GM12878 (cell line): ENCODE data around the gene BHLHA9. TPM values are rescaled to one million over a fixed set of nuclear protein-coding genes. Genes with fewer than 3 reads are reported as not detected.

Experiments used
- ATAC-seq: fragments of 200-7000 bp; cut with Tn5 transposase; 3 replicates; pipeline ENCODE4 v1.9.1; 2020; ENCODE audit warnings: mild to moderate bottlenecking, moderate library complexity
- BruUV-seq: library from RNA; stranded (reverse); fragments of 400-500 nt; replicated peaks from 2 replicates; lab custom pipeline; 2021; lab: Mats Ljungman, UMichigan
- CTCF ChIA-PET: fragments of 300-600 bp; sonication (Branson Sonifier 250); formaldehyde crosslinking; extraction: SDS; loops from one replicate; lab custom pipeline; 2021; ENCODE audit warnings: inconsistent platforms; lab: Yijun Ruan, JAX
- POLR2A ChIA-PET: fragments of 350-600 bp; formaldehyde crosslinking; extraction: SDS; loops from one replicate; lab custom pipeline; 2021; ENCODE audit warnings: inconsistent platforms; lab: Charles Lee
- RAD21 ChIA-PET: fragments of 300-600 bp; sonication (Branson Sonifier 250); formaldehyde crosslinking; loops from one replicate; lab custom pipeline; 2023; ENCODE audit warnings: antibody characterized with exemption; ENCODE audit not compliant: unreplicated experiment; lab: Charles Lee
- SMC1A ChIA-PET: fragments of 300-600 bp; sonication (Branson Sonifier 250); formaldehyde crosslinking; loops from one replicate; lab custom pipeline; 2023; ENCODE audit not compliant: unreplicated experiment, uncharacterized antibody; lab: Charles Lee
- DNase-seq: peaks from one replicate; pipeline ENCODE4 v3.0.0-alpha.2; 2011; ENCODE audit warnings: low read depth, low spot score
- FAIRE-seq: peaks from 3 replicates; lab custom pipeline; 2011; peaks lifted over from hg19 to GRCh38; lab: Jason Lieb, UNC
- H2AFZ ChIP-seq: 2 replicates; pipeline ENCODE4 v1.6.0; 2011; ENCODE audit warnings: low read depth, low read length, control low read depth; ENCODE audit not compliant: control insufficient read depth
- H3K27ac ChIP-seq: 2 replicates; pipeline ENCODE4 v1.5.1; 2011; ENCODE audit warnings: control low read depth; ENCODE audit not compliant: control insufficient read depth, insufficient read depth
- H3K27me3 ChIP-seq, 2 experiments: replicated peaks in 1 of 2; 2 replicates each; pipeline versions ENCODE4 v1.6.0 to v1.6.1; 2011; ENCODE audit warnings: low read length in 1 of 2; ENCODE audit not compliant: control insufficient read depth in 2 of 2, insufficient read depth in 2 of 2
- H3K36me3 ChIP-seq, 2 experiments: 2 replicates each; pipeline ENCODE4 v1.5.1; 2011; ENCODE audit warnings: low read length in 1 of 2; ENCODE audit not compliant: control insufficient read depth in 2 of 2, insufficient read depth in 2 of 2
- H3K4me1 ChIP-seq: 2 replicates; pipeline ENCODE4 v1.6.1; 2011; ENCODE audit warnings: mild to moderate bottlenecking, low read length, moderate library complexity, mixed read lengths; ENCODE audit not compliant: control insufficient read depth, insufficient read depth
- H3K4me2 ChIP-seq: 2 replicates; pipeline ENCODE4 v1.6.0; 2011; ENCODE audit warnings: control low read depth; ENCODE audit not compliant: control insufficient read depth, insufficient read depth
- H3K4me3 ChIP-seq: fragments of 200-600 bp; sonication (generic); 2 replicates; pipeline ENCODE4 v1.5.1; 2016
- H3K79me2 ChIP-seq: 2 replicates; pipeline ENCODE4 v1.6.0; 2011; ENCODE audit warnings: low read length; ENCODE audit not compliant: control insufficient read depth, insufficient read depth
- H3K9ac ChIP-seq: 2 replicates; pipeline ENCODE4 v1.8.0; 2011; ENCODE audit warnings: low read length, control low read depth, mixed read lengths; ENCODE audit not compliant: control insufficient read depth, insufficient read depth
- H3K9me3 ChIP-seq: replicated peaks from 3 replicates; pipeline ENCODE4 v1.5.1; 2011; ENCODE audit warnings: mild to moderate bottlenecking, low read length; ENCODE audit not compliant: control insufficient read depth, insufficient read depth
- H4K20me1 ChIP-seq: 2 replicates; pipeline ENCODE4 v1.6.0; 2011; ENCODE audit not compliant: control insufficient read depth, insufficient read depth
- BHLHE40 ChIP-seq, 2 experiments: fragments of 450-650 bp in 1 of 2; IDR thresholded peaks; 2 replicates each; pipeline ENCODE4 v1.6.1; 2011 to 2017; ENCODE audit warnings: low read depth in 2 of 2, borderline replicate concordance in 1 of 2, improper control_type of control experiment in 1 of 2, low read length in 1 of 2, mild to moderate bottlenecking in 1 of 2
- CHD2 ChIP-seq: IDR thresholded peaks from 2 replicates; pipeline ENCODE4 v1.6.1; 2011; ENCODE audit warnings: low read depth, low read length, improper control_type of control experiment, borderline replicate concordance
- CREM ChIP-seq: IDR thresholded peaks from 2 replicates; pipeline ENCODE4 v1.6.1; 2014; ENCODE audit warnings: antibody characterized with exemption, low read depth
- SMARCA5 ChIP-seq: fragments of 450-650 bp; IDR thresholded peaks from 2 replicates; pipeline ENCODE4 v1.6.1; 2017; ENCODE audit warnings: mild to moderate bottlenecking
- TCF3 ChIP-seq: IDR thresholded peaks from 2 replicates; pipeline ENCODE4 v1.6.1; 2012; ENCODE audit warnings: low read depth, mild to moderate bottlenecking, low read length, borderline replicate concordance; ENCODE audit not compliant: insufficient read depth
- ZBED1 ChIP-seq: IDR thresholded peaks from 2 replicates; pipeline ENCODE4 v1.6.1; 2016; ENCODE audit warnings: borderline replicate concordance
- ZNF384 ChIP-seq: IDR thresholded peaks from 2 replicates; pipeline ENCODE4 v1.6.1; 2012; ENCODE audit warnings: low read depth, mild to moderate bottlenecking, low read length, improper control_type of control experiment, borderline replicate concordance
- WGBS: methylation state at CpG from one replicate; pipeline ENCODE4 v1.1.6; 2016; ENCODE audit warnings: low lambda C conversion rate; ENCODE audit not compliant: insufficient replicate concordance, insufficient coverage; ENCODE audit errors: missing lambda C conversion rate; 5-methylcytosine and 5-hydroxymethylcytosine counted together
- in situ Hi-C: fragments of 300-500 bp; cut with MboI; formaldehyde crosslinking; loops from 9 replicates; pipeline ENCODE4 v1.14.3; 2018; ENCODE audit warnings: mixed read lengths
- intact Hi-C: fragments of 100-400 bp; cut with micrococcal nuclease; formaldehyde crosslinking; loops from one replicate; pipeline ENCODE4 v1.14.2; 2022; ENCODE audit not compliant: unreplicated experiment
- polyA plus RNA-seq, 11 experiments: library from polyadenylated mRNA; depleted of rRNA in 4 of 11; unstranded in 6 of 11; stranded (reverse) in 5 of 11; fragments of >200 nt; fragmentation: Nextera tagmentation in 4 of 11; fragmentation: Illumina TruSeq in 1 of 11; extraction: Ambion mirVana in 4 of 11; extraction: Trizol in 1 of 11; gene quantifications; 1 replicate in 1 of 11; 2 replicates in 10 of 11; pipeline versions ENCODE4 v1.2.1 to v1.2.3, GENCODE V29; 2011 to 2016; ENCODE audit warnings: inconsistent platforms in 2 of 11, missing spikeins in 2 of 11, low read depth in 1 of 11
- total RNA-seq, 4 experiments: library from RNA; depleted of rRNA in 3 of 4; stranded (reverse); fragments of >200 nt in 3 of 4; fragmentation: Illumina TruSeq in 1 of 4; extraction: Trizol in 1 of 4; gene quantifications; 2 replicates each; pipeline versions ENCODE4 v1.2.1 to v1.2.3, GENCODE V29; 2013 to 2021
- TF ChIP-seq, protein P1 (sequence below): fragments of 450-650 bp; IDR thresholded peaks from 2 replicates; pipeline ENCODE4 v1.6.1; 2016; ENCODE audit warnings: mild to moderate bottlenecking
- TF ChIP-seq, protein P2 (sequence below): IDR thresholded peaks from 2 replicates; pipeline ENCODE4 v1.6.1; 2011; ENCODE audit warnings: borderline replicate concordance, low read depth, mild to moderate bottlenecking, moderate library complexity, low read length; ENCODE audit not compliant: insufficient read depth, poor library complexity, severe bottlenecking
- TF ChIP-seq, protein P3 (sequence below), 3 experiments: IDR thresholded peaks in 2 of 3; conservative IDR thresholded peaks in 1 of 3; 2 replicates each; pipeline ENCODE4 v1.5.1; 2011; ENCODE audit warnings: low read depth in 3 of 3, low read length in 3 of 3, mild to moderate bottlenecking in 3 of 3, control low read depth in 2 of 3, moderate library complexity in 2 of 3, inconsistent platforms in 1 of 3, mixed read lengths in 1 of 3; ENCODE audit not compliant: control insufficient read depth in 2 of 3, insufficient read depth in 1 of 3; ENCODE audit errors: extremely low read depth in 1 of 3

The BHLHA9 gene
- total and polyA plus RNA-seq, 10 of the 15 experiments (the other 5 are each of a cell fraction or from before 2014, with no cell fraction given): not detected

DNA sequence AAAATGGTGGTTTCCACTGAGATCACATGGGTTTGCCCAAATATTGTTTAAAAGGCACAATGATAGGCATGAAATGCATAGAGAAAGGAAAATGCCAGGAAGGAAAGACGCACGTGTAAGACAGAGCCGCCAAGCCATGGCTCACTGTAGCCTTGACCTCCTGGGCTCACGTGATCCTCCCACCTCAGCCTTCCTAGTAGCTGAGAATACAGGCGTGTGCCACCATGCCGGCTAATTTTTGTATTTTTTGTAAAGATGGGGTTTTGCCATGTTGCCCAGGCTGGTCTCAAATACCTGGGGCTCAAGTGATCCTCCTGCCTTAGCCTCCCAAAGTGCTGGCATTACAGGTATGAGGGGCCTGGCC, 4.0 kb downstream of the BHLHA9 start:
- SMC1A ChIA-PET: no interaction called here
- intact Hi-C loops: loop anchor here (10.0 kb wide), 1 partner anchor 371 kb away; the partner anchor contains the start of genes RILP and SCARF1
- 76% methylated on average over 6 of the region's 6 CpGs for WGBS
- H3K4me3 ChIP-seq: no peak overlapping the region
- no peaks in the 10 kb centered on the region for H4K20me1 ChIP-seq
- no peaks in the 10 kb centered on the region; a peak in 1 of 4 replicates for H3K27me3 ChIP-seq
- H3K9ac ChIP-seq: no peak overlapping the region
- no peaks in the 10 kb centered on the region for H3K4me1 ChIP-seq
- RAD21 ChIA-PET: no interaction called here
- TF ChIP-seq, protein P1, sequence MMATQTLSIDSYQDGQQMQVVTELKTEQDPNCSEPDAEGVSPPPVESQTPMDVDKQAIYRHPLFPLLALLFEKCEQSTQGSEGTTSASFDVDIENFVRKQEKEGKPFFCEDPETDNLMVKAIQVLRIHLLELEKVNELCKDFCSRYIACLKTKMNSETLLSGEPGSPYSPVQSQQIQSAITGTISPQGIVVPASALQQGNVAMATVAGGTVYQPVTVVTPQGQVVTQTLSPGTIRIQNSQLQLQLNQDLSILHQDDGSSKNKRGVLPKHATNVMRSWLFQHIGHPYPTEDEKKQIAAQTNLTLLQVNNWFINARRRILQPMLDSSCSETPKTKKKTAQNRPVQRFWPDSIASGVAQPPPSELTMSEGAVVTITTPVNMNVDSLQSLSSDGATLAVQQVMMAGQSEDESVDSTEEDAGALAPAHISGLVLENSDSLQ: no peak
- 0 out of 4 replicates have a peak, but pooled peaks of 1 of the 2 experiments have one; percentile 10 for TF ChIP-seq BHLHE40 (IDR thresholded peaks at IDR 0.05; ENCODE audit: borderline replicate concordance in 1 of 2, low read depth in 2 of 2, low read length in 1 of 2)
- H3K36me3 ChIP-seq: no peaks in the 10 kb centered on the region
- in situ Hi-C loops: loop anchor here (5.0 kb wide), 2 partner anchors 53 to 243 kb away; partner anchors contain the start of gene INPP5K
- no peak for ATAC-seq
- H3K79me2 ChIP-seq: no peaks in the 10 kb centered on the region
- FAIRE-seq: no peak
- POLR2A ChIA-PET: interaction anchor here (0.6 kb wide), 1 partner anchor 853 kb away, joined by 3 read pairs; no protein-coding TSS in a partner anchor
- CTCF ChIA-PET: interaction anchor here (1.0 to 1.9 kb wide), 2 partner anchors 58 to 241 kb away, joined by 3 to 4 read pairs; no protein-coding TSS in a partner anchor
- no peak overlapping the region for H3K27ac ChIP-seq
- BruUV-seq: no TSS peak
- no peak overlapping the region for H2AFZ ChIP-seq
- no peak overlapping the region for H3K4me2 ChIP-seq
- DNase-seq: no peak
- H3K9me3 ChIP-seq: no peaks in the 10 kb centered on the region

DNA sequence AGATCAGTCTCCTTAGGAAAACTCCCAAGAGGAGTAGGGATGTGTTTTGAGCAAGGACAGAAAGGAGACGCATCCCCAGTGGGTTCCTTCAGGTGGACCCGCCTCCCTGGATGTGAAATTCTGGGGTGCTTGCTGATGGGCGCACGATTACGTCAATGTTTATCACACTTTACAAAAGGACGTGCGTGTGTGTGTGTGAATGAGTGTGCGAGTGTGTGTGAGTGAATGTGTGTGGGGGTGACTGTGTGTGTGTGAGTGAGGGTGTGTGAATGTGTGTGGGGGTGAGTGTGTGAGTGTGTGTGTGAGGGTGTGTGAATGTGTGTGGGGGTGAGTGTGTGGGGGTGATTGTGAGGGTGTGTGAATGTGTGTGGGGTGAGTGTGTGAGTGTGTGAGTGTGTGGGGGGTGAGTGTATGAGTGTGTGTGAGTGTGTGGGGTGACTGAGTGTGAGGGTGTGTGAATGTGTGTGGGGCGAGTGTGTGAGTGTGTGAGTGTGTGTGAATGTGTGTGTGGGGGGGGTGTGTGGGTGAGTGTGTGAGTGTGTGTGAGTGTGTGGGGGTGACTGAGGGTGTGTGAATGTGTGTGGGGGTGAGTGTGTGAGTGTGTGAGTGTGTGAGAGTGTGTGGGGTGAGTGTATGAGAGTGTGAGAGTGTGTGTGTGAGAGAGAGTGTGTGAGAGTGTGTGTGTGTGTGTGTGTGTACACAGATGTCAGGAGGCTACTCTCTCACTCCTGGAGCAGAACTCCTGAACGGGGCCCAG, 5.1 kb downstream of the BHLHA9 start:
- no TSS peak for BruUV-seq
- H3K4me2 ChIP-seq: no peak overlapping the region
- no peak for FAIRE-seq
- 57% methylated on average over 10 of the region's 10 CpGs for WGBS
- SMC1A ChIA-PET: no interaction called here
- no peak overlapping the region for H3K27ac ChIP-seq
- H3K9me3 ChIP-seq: no peaks in the 10 kb centered on the region
- no peak overlapping the region for H3K9ac ChIP-seq
- H3K4me1 ChIP-seq: no peaks in the 10 kb centered on the region
- no peak for DNase-seq
- CTCF ChIA-PET: interaction anchor here (1.0 kb wide), 1 partner anchor 57 kb away, joined by 3 read pairs; no protein-coding TSS in a partner anchor
- RAD21 ChIA-PET: no interaction called here
- no peaks in the 10 kb centered on the region for H4K20me1 ChIP-seq
- no peak overlapping the region for H2AFZ ChIP-seq
- no peaks in the 10 kb centered on the region for H3K36me3 ChIP-seq
- POLR2A ChIA-PET: no interaction called here
- intact Hi-C loops (loop anchor here (10.0 kb wide), 1 partner anchor 369 kb away; the partner anchor contains the start of genes RILP and SCARF1), in situ Hi-C loops (no loop called here)
- no peaks in the 10 kb centered on the region for H3K79me2 ChIP-seq
- ATAC-seq: no peak; the same call in 2 of the 3 replicates
- H3K27me3 ChIP-seq: no peaks in the 10 kb centered on the region; a peak in 1 of 4 replicates
- H3K4me3 ChIP-seq: no peak overlapping the region
- no peak for TF ChIP-seq ZNF384
- no peak for TF ChIP-seq CREM
- 0 out of 2 replicates have a peak, but pooled peaks have one; percentile 18 for TF ChIP-seq TCF3
- no peak for TF ChIP-seq CHD2
- TF ChIP-seq, protein P2, sequence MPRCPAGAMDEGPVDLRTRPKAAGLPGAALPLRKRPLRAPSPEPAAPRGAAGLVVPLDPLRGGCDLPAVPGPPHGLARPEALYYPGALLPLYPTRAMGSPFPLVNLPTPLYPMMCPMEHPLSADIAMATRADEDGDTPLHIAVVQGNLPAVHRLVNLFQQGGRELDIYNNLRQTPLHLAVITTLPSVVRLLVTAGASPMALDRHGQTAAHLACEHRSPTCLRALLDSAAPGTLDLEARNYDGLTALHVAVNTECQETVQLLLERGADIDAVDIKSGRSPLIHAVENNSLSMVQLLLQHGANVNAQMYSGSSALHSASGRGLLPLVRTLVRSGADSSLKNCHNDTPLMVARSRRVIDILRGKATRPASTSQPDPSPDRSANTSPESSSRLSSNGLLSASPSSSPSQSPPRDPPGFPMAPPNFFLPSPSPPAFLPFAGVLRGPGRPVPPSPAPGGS: peak; percentile 59
- TF ChIP-seq ZBED1: no peak
- TF ChIP-seq, protein P3, sequence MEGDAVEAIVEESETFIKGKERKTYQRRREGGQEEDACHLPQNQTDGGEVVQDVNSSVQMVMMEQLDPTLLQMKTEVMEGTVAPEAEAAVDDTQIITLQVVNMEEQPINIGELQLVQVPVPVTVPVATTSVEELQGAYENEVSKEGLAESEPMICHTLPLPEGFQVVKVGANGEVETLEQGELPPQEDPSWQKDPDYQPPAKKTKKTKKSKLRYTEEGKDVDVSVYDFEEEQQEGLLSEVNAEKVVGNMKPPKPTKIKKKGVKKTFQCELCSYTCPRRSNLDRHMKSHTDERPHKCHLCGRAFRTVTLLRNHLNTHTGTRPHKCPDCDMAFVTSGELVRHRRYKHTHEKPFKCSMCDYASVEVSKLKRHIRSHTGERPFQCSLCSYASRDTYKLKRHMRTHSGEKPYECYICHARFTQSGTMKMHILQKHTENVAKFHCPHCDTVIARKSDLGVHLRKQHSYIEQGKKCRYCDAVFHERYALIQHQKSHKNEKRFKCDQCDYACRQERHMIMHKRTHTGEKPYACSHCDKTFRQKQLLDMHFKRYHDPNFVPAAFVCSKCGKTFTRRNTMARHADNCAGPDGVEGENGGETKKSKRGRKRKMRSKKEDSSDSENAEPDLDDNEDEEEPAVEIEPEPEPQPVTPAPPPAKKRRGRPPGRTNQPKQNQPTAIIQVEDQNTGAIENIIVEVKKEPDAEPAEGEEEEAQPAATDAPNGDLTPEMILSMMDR (IDR thresholded peaks at IDR 0.05 in 2 of 3, conservative IDR thresholded peaks at IDR 0.05 in 1 of 3; ENCODE audit: control insufficient read depth in 2 of 3, extremely low read depth in 1 of 3, insufficient read depth in 1 of 3, low read depth in 3 of 3, low read length in 3 of 3): no peak
- no peak for TF ChIP-seq SMARCA5
